Measurements from ENCODE around the gene PELI3.
"Not testable (repeated sequence)": the region's sequence is repeated elsewhere in the genome, so short reads cannot be mapped to it uniquely, and the experiment has no call there.

DNA sequence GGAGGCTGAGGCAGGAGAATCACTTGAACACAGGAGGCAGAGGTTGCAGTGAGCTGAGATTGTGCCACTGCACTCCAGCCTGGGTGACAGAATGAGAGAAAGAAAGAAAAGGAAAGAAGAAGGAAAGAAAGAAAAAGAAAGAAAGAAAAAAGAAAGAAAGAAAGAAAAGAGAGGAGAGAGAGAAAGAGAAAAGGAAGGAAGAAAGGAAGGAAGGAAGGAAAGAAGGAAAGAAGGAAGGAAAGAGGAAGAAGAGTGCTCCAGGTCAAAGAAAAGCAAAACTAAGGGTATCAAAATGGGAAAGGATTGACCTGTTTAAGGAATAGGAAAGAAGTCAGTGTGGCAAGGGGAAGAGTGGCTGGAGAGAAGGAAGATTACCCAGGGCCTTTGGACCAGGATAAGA is 35.4 kb upstream of the PELI3 start:
- TF ChIP-seq, protein P1, sequence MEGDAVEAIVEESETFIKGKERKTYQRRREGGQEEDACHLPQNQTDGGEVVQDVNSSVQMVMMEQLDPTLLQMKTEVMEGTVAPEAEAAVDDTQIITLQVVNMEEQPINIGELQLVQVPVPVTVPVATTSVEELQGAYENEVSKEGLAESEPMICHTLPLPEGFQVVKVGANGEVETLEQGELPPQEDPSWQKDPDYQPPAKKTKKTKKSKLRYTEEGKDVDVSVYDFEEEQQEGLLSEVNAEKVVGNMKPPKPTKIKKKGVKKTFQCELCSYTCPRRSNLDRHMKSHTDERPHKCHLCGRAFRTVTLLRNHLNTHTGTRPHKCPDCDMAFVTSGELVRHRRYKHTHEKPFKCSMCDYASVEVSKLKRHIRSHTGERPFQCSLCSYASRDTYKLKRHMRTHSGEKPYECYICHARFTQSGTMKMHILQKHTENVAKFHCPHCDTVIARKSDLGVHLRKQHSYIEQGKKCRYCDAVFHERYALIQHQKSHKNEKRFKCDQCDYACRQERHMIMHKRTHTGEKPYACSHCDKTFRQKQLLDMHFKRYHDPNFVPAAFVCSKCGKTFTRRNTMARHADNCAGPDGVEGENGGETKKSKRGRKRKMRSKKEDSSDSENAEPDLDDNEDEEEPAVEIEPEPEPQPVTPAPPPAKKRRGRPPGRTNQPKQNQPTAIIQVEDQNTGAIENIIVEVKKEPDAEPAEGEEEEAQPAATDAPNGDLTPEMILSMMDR (IDR thresholded peaks at IDR 0.05) = not testable (repeated sequence)
- not testable (repeated sequence) for TF ChIP-seq EZH2, EZH2phosphoT487 (IDR thresholded peaks at IDR 0.05)
